ENCODE results near the gene FBXO5. TPM values are rescaled to one million over a fixed set of nuclear protein-coding genes. Genes with fewer than 3 reads are reported as not detected.

The FBXO5 gene
- polyA plus RNA-seq, 1 experiment: 4.8 TPM

- peak overlapping the region; percentile 60 for H3K4me3 ChIP-seq (ENCODE audit: low read depth, low read length)
- H3K27me3 ChIP-seq (ENCODE audit: control insufficient read depth, insufficient read depth, low read length): no peaks in the 10 kb centered on the region
- TF ChIP-seq CTCF (IDR thresholded peaks at IDR 0.05; ENCODE audit: insufficient read depth, low read depth, low read length): no peak
- ChIA-PET CTCF (no interaction called here), POLR2A (no interaction called here)
- no peak for DNase-seq (ENCODE audit: low read depth)
- H3K36me3 ChIP-seq (ENCODE audit: control insufficient read depth, insufficient read depth, low read length): no peaks in the 10 kb centered on the region
These were observed 1.6 kb downstream of the FBXO5 start for GRCh38 chr6:152981219-152981618.

GRCh38 chr6:152980656-152981055, 2.2 kb downstream of the FBXO5 start:
- no peak for TF ChIP-seq CTCF (IDR thresholded peaks at IDR 0.05; ENCODE audit: insufficient read depth, low read depth, low read length)
- H3K4me3 ChIP-seq (ENCODE audit: low read depth, low read length): no peak overlapping the region; the same call in 1 of the 2 replicates
- H3K27me3 ChIP-seq (ENCODE audit: control insufficient read depth, insufficient read depth, low read length): no peaks in the 10 kb centered on the region
- ChIA-PET POLR2A (no interaction called here), CTCF (no interaction called here)
- DNase-seq (ENCODE audit: low read depth): no peak
- no peaks in the 10 kb centered on the region for H3K36me3 ChIP-seq (ENCODE audit: control insufficient read depth, insufficient read depth, low read length)

- TF ChIP-seq CTCF (IDR thresholded peaks at IDR 0.05; ENCODE audit: insufficient read depth, low read depth, low read length): no peak
- H3K27me3 ChIP-seq (ENCODE audit: control insufficient read depth, insufficient read depth, low read length): no peaks in the 10 kb centered on the region
- no peak for DNase-seq (ENCODE audit: low read depth)
- ChIA-PET POLR2A (no interaction called here), CTCF (interaction anchor here (1.0 to 1.1 kb wide), 2 partner anchors 25 to 82 kb away, joined by 3 to 5 read pairs; no protein-coding TSS in a partner anchor)
- no peak overlapping the region for H3K4me3 ChIP-seq (ENCODE audit: low read depth, low read length)
- H3K36me3 ChIP-seq (ENCODE audit: control insufficient read depth, insufficient read depth, low read length): no peaks in the 10 kb centered on the region
These were observed 3.7 kb downstream of the FBXO5 start for GRCh38 chr6:152979116-152979515.

- H3K4me3 ChIP-seq (ENCODE audit: low read depth, low read length): no peak overlapping the region
- no peak for DNase-seq (ENCODE audit: low read depth)
- no peaks in the 10 kb centered on the region for H3K36me3 ChIP-seq (ENCODE audit: control insufficient read depth, insufficient read depth, low read length)
- no peak for TF ChIP-seq CTCF (IDR thresholded peaks at IDR 0.05; ENCODE audit: insufficient read depth, low read depth, low read length)
- H3K27me3 ChIP-seq (ENCODE audit: control insufficient read depth, insufficient read depth, low read length): no peaks in the 10 kb centered on the region
- ChIA-PET POLR2A (no interaction called here), CTCF (no interaction called here)
These were observed 4.8 kb downstream of the FBXO5 start for GRCh38 chr6:152978058-152978457.

- H3K27me3 ChIP-seq (ENCODE audit: control insufficient read depth, insufficient read depth, low read length): no peaks in the 10 kb centered on the region
- no peak for TF ChIP-seq CTCF (IDR thresholded peaks at IDR 0.05; ENCODE audit: insufficient read depth, low read depth, low read length)
- POLR2A ChIA-PET: no interaction called here
- H3K4me3 ChIP-seq (ENCODE audit: low read depth, low read length): no peak overlapping the region
- no peak for DNase-seq (ENCODE audit: low read depth)
- no peaks in the 10 kb centered on the region for H3K36me3 ChIP-seq (ENCODE audit: control insufficient read depth, insufficient read depth, low read length)
- CTCF ChIA-PET: interaction anchor here (0.6 kb wide), 1 partner anchor 1189 kb away, joined by 3 read pairs; no protein-coding TSS in a partner anchor
These were observed 5.3 kb downstream of the FBXO5 start for GRCh38 chr6:152977556-152977955.

All from BJ (cell line).